AG09309 (cell line): Measurements from ENCODE around the gene MZB1.
"Not testable (repeated sequence)": the region's sequence is repeated elsewhere in the genome, so short reads cannot be mapped to it uniquely, and the experiment has no call there.

Experiments
- DNase-seq: peaks from one replicate; pipeline ENCODE4 v3.0.0-alpha.2; 2010; ENCODE audit warnings: low read depth
- H3K4me3 ChIP-seq: 2 replicates; pipeline ENCODE4 v1.5.1; 2011; ENCODE audit warnings: mild to moderate bottlenecking, low read depth, low read length, moderate library complexity; ENCODE audit not compliant: control insufficient read depth
- CTCF ChIP-seq: IDR thresholded peaks from 2 replicates; pipeline ENCODE4 v1.5.1; 2011; ENCODE audit warnings: mild to moderate bottlenecking, low read depth, low read length, inconsistent platforms; ENCODE audit not compliant: insufficient read depth, control insufficient read depth; ENCODE audit errors: missing control alignments

MZB1 gene

GRCh38 chr5:139392324-139392677 is 2.6 kb upstream of the MZB1 start:
- no peak for DNase-seq
- peak overlapping the region; percentile 28 for H3K4me3 ChIP-seq
- no peak for TF ChIP-seq CTCF

GRCh38 chr5:139391570-139392323 is 2.0 kb upstream of the MZB1 start:
- DNase-seq: no peak
- peak overlapping the region; percentile 28 for H3K4me3 ChIP-seq
- TF ChIP-seq CTCF: no peak

GRCh38 chr5:139390639-139391569 is 1.2 kb upstream of the MZB1 start:
- TF ChIP-seq CTCF: no peak
- DNase-seq: no peak
- H3K4me3 ChIP-seq: no peak overlapping the region; the same call in 1 of the 2 replicates

GRCh38 chr5:139388198-139388821 is 1.4 kb downstream of the MZB1 start:
- peak overlapping the region; percentile 14 for H3K4me3 ChIP-seq
- no peak for DNase-seq
- TF ChIP-seq CTCF: no peak

GRCh38 chr5:139387611-139388197 is 2.0 kb downstream of the MZB1 start:
- no peak for TF ChIP-seq CTCF
- no peak overlapping the region for H3K4me3 ChIP-seq
- DNase-seq: no peak

GRCh38 chr5:139386956-139387355 is 2.8 kb downstream of the MZB1 start:
- DNase-seq, H3K4me3 ChIP-seq: not testable (repeated sequence)
